Neuronal stem cell (in vitro differentiated cells): ENCODE data around the gene RASA3.

Experiments
- DNase-seq: peaks from one replicate; pipeline ENCODE4 v3.0.0-alpha.2; 2013; ENCODE audit warnings: low spot score
- H2AFZ ChIP-seq: one replicate; pipeline ENCODE4 v1.6.1; 2013; ENCODE audit warnings: mild to moderate bottlenecking, low read length, inconsistent platforms
- H2AK5ac ChIP-seq: 2 replicates; pipeline ENCODE4 v1.6.1; 2013; ENCODE audit warnings: low read depth, mild to moderate bottlenecking, inconsistent platforms, low read length, moderate library complexity, mixed read lengths
- H2BK120ac ChIP-seq: 2 replicates; pipeline ENCODE4 v1.6.1; 2013; ENCODE audit warnings: low read depth, mild to moderate bottlenecking, inconsistent platforms, low read length, moderate library complexity, mixed read lengths
- H2BK12ac ChIP-seq: one replicate; pipeline ENCODE4 v1.6.1; 2013; ENCODE audit warnings: low read length, inconsistent platforms
- H2BK15ac ChIP-seq: 2 replicates; pipeline ENCODE4 v1.6.1; 2013; ENCODE audit warnings: mild to moderate bottlenecking, low read length, inconsistent platforms, mixed read lengths
- H2BK5ac ChIP-seq: one replicate; pipeline ENCODE4 v1.6.1; 2013; ENCODE audit warnings: inconsistent platforms, mild to moderate bottlenecking, low read length, moderate library complexity
- H3K14ac ChIP-seq: one replicate; pipeline ENCODE4 v1.6.1; 2013; ENCODE audit warnings: low read length, inconsistent platforms
- H3K18ac ChIP-seq: 2 replicates; pipeline ENCODE4 v1.6.1; 2013; ENCODE audit warnings: low read length, inconsistent platforms
- H3K23ac ChIP-seq: 2 replicates; pipeline ENCODE4 v1.6.1; 2013; ENCODE audit warnings: low read depth, mild to moderate bottlenecking, mixed read lengths, low read length, inconsistent platforms; ENCODE audit not compliant: poor library complexity
- H3K27ac ChIP-seq: replicated peaks from 3 replicates; pipeline ENCODE4 v1.5.1; 2013; ENCODE audit warnings: low read length, inconsistent platforms
- H3K27me3 ChIP-seq, 3 experiments: 2 replicates each; pipeline ENCODE4 v1.6.1; 2013; ENCODE audit warnings: low read length in 3 of 3, mild to moderate bottlenecking in 2 of 3, inconsistent platforms in 1 of 3, low read depth in 1 of 3, mixed read lengths in 1 of 3, moderate library complexity in 1 of 3; ENCODE audit not compliant: control insufficient read depth in 3 of 3, insufficient read depth in 3 of 3
- H3K36me3 ChIP-seq, 2 donors: replicated peaks in 1 of 2; 2 replicates each; pipeline ENCODE4 v1.6.1; 2013; ENCODE audit warnings: low read length in 2 of 2; ENCODE audit not compliant: control insufficient read depth in 2 of 2, insufficient read depth in 2 of 2
- H3K4ac ChIP-seq: 2 replicates; pipeline ENCODE4 v1.6.1; 2013; ENCODE audit warnings: inconsistent platforms, mild to moderate bottlenecking, low read length, moderate library complexity
- H3K4me1 ChIP-seq, 2 donors: 1 replicate in 1 of 2; 2 replicates in 1 of 2; pipeline ENCODE4 v1.6.1; 2013; ENCODE audit warnings: low read length in 2 of 2, low read depth in 1 of 2; ENCODE audit not compliant: control insufficient read depth in 2 of 2, insufficient read depth in 1 of 2
- H3K4me2 ChIP-seq: one replicate; pipeline ENCODE4 v1.6.1; 2013; ENCODE audit warnings: mild to moderate bottlenecking, low read length, inconsistent platforms; ENCODE audit not compliant: insufficient read depth, poor library complexity, severe bottlenecking
- H3K4me3 ChIP-seq, 2 donors: 2 replicates each; pipeline ENCODE4 v1.5.1; 2013; ENCODE audit warnings: low read length in 2 of 2, mild to moderate bottlenecking in 2 of 2, inconsistent platforms in 1 of 2, moderate library complexity in 1 of 2
- H3K79me1 ChIP-seq: one replicate; pipeline ENCODE4 v1.6.1; 2013; ENCODE audit warnings: low read depth, mild to moderate bottlenecking, inconsistent platforms, low read length, moderate library complexity
- H3K9ac ChIP-seq: one replicate; pipeline ENCODE4 v1.6.1; 2013; ENCODE audit warnings: mild to moderate bottlenecking, low read depth, low read length, inconsistent platforms; ENCODE audit not compliant: poor library complexity
- H3K9me3 ChIP-seq, 2 donors: replicated peaks in 1 of 2; 2 replicates each; pipeline versions ENCODE3 to v1.6.1; 2013; ENCODE audit warnings: low read length in 2 of 2, mild to moderate bottlenecking in 2 of 2, inconsistent platforms in 1 of 2, low read depth in 1 of 2, mixed read lengths in 1 of 2, moderate library complexity in 1 of 2; ENCODE audit not compliant: control insufficient read depth in 2 of 2, insufficient read depth in 1 of 2
- H4K8ac ChIP-seq: one replicate; pipeline ENCODE4 v1.6.1; 2013; ENCODE audit warnings: low read depth, mild to moderate bottlenecking, inconsistent platforms, low read length, moderate library complexity
- H4K91ac ChIP-seq: one replicate; pipeline ENCODE4 v1.6.1; 2013; ENCODE audit warnings: low read length, low read depth, mild to moderate bottlenecking, inconsistent platforms; ENCODE audit not compliant: poor library complexity
- WGBS, 2 donors: extraction: QIAGEN DNeasy Blood & Tissue Kit; methylation state at CpG; one replicate each; pipeline ENCODE4 v1.1.7; 2013; ENCODE audit warnings: missing lambda C conversion rate in 2 of 2, mixed read lengths in 1 of 2; ENCODE audit not compliant: insufficient read length in 2 of 2, insufficient replicate concordance in 1 of 2; ENCODE audit errors: extremely low coverage in 2 of 2; 5-methylcytosine and 5-hydroxymethylcytosine counted together

The RASA3 gene

GRCh38 chr13:114034481-114034891, 97.9 kb downstream of the RASA3 start:
- H2BK120ac ChIP-seq: no peak overlapping the region
- H3K27me3 ChIP-seq: no peaks in the 10 kb centered on the region
- no peak overlapping the region for H3K14ac ChIP-seq
- H4K91ac ChIP-seq: no peak overlapping the region
- no CpG with 5 or more reads among the region's 9 CpGs for WGBS, 2 donors
- H3K4me1 ChIP-seq: peaks cover 33 to 34% of the 10 kb centered on the region in 2 donors
- H3K4me2 ChIP-seq: no peak overlapping the region
- no peak overlapping the region for H4K8ac ChIP-seq
- H3K9ac ChIP-seq: peak overlapping the region; percentile 16
- H3K4ac ChIP-seq: no peak overlapping the region
- H2AK5ac ChIP-seq: peak overlapping the region; percentile 95
- H3K79me1 ChIP-seq: peaks cover 8% of the 10 kb centered on the region
- H3K36me3 ChIP-seq: peaks cover 6 to 23% of the 10 kb centered on the region in 2 donors
- no peak overlapping the region for H2AFZ ChIP-seq
- peak overlapping the region; percentile 47 for H3K23ac ChIP-seq
- H3K27ac ChIP-seq: peak overlapping the region; percentile 47
- no peak overlapping the region for H2BK5ac ChIP-seq
- H2BK15ac ChIP-seq: peak overlapping the region; percentile 72
- peak overlapping the region; percentile 20 for H3K18ac ChIP-seq
- H3K4me3 ChIP-seq: no peak overlapping the region
- H3K9me3 ChIP-seq: peaks cover 0 to 13% of the 10 kb centered on the region in 2 donors
- no peak for DNase-seq
- no peak overlapping the region for H2BK12ac ChIP-seq

GRCh38 chr13:114033541-114034315, 98.7 kb downstream of the RASA3 start:
- Histone ChIP-seq H2BK5ac (peak overlapping the region; percentile 35), H3K79me1 (peaks cover 7% of the 10 kb centered on the region), H3K4ac (peak overlapping the region; percentile 26), H4K91ac (no peak overlapping the region), H3K4me3 (no peak overlapping the region), H3K23ac (peak overlapping the region; percentile 89), H2AK5ac (peak overlapping the region; percentile 95), H3K4me2 (no peak overlapping the region), H2BK15ac (peak overlapping the region; percentile 87), H4K8ac (no peak overlapping the region), H3K18ac (peak overlapping the region; percentile 20), H3K9ac (no peak overlapping the region), H3K27ac (peak overlapping the region; percentile 47), H2BK12ac (peak overlapping the region; percentile 58), H2AFZ (no peak overlapping the region), H3K4me1 (peaks cover 33 to 34% of the 10 kb centered on the region in 2 donors), H3K9me3 (peaks cover 0 to 9% of the 10 kb centered on the region in 2 donors), H2BK120ac (no peak overlapping the region), H3K36me3 (peaks cover 6 to 24% of the 10 kb centered on the region in 2 donors), H3K14ac (no peak overlapping the region), H3K27me3 (no peaks in the 10 kb centered on the region)
- WGBS, 2 donors: no CpG with 5 or more reads among the region's 32 CpGs
- DNase-seq: no peak

GRCh38 chr13:114032126-114032799, 100.2 kb downstream of the RASA3 start:
- H3K4me1 ChIP-seq: peaks cover 33 to 37% of the 10 kb centered on the region in 2 donors
- peaks cover 0 to 9% of the 10 kb centered on the region in 2 donors for H3K9me3 ChIP-seq
- H2BK12ac ChIP-seq: peak overlapping the region; percentile 63
- H2BK15ac ChIP-seq: peak overlapping the region; percentile 55
- peak overlapping the region; percentile 72 for H3K9ac ChIP-seq
- peaks cover 7% of the 10 kb centered on the region for H3K79me1 ChIP-seq
- H3K4ac ChIP-seq: peak overlapping the region; percentile 93
- no peak overlapping the region for H2AFZ ChIP-seq
- peak overlapping the region; percentile 92 for H4K91ac ChIP-seq
- no CpG with 5 or more reads among the region's 26 CpGs for WGBS, 2 donors
- peak overlapping the region; percentile 43 for H4K8ac ChIP-seq
- H3K27me3 ChIP-seq: peaks cover 0 to 2% (median 0%) of the 10 kb centered on the region in 3 experiments
- H3K4me3 ChIP-seq: no peak overlapping the region
- H3K18ac ChIP-seq: peak overlapping the region; percentile 98
- no peak overlapping the region for H2BK5ac ChIP-seq
- H3K23ac ChIP-seq: no peak overlapping the region
- no peak overlapping the region for H3K27ac ChIP-seq
- H3K14ac ChIP-seq: peak overlapping the region; percentile 82
- no peak for DNase-seq
- H2AK5ac ChIP-seq: peak overlapping the region; percentile 90
- H3K36me3 ChIP-seq: peaks cover 6 to 33% of the 10 kb centered on the region in 2 donors
- H2BK120ac ChIP-seq: no peak overlapping the region
- H3K4me2 ChIP-seq: no peak overlapping the region

- peaks cover 6 to 34% of the 10 kb centered on the region in 2 donors for H3K36me3 ChIP-seq
These were observed 100.8 kb downstream of the RASA3 start for GRCh38 chr13:114031631-114032030.

More at GRCh38 chr13:114031631-114032030, 100.8 kb downstream of the RASA3 start:
- H3K14ac ChIP-seq: peak overlapping the region; percentile 40
- no CpG with 5 or more reads among the region's 14 CpGs for WGBS, 2 donors
- no peak for DNase-seq
- H3K27me3 ChIP-seq: peaks cover 0 to 2% (median 0%) of the 10 kb centered on the region in 3 experiments
- H2BK15ac ChIP-seq: no peak overlapping the region
- H3K23ac ChIP-seq: peak overlapping the region; percentile 81
- H3K18ac ChIP-seq: peak overlapping the region; percentile 93
- H3K9ac ChIP-seq: peak overlapping the region; percentile 64
- peak overlapping the region; percentile 13 for H3K27ac ChIP-seq
- peaks cover 0 to 9% of the 10 kb centered on the region in 2 donors for H3K9me3 ChIP-seq
- peak overlapping the region; percentile 88 for H2AK5ac ChIP-seq
- peaks cover 7% of the 10 kb centered on the region for H3K79me1 ChIP-seq
- peak overlapping the region; percentile 95 for H2BK12ac ChIP-seq
- H2AFZ ChIP-seq: no peak overlapping the region
- no peak overlapping the region for H3K4ac ChIP-seq
- no peak overlapping the region for H4K8ac ChIP-seq
- H2BK120ac ChIP-seq: no peak overlapping the region
- peak overlapping the region; percentile 17 for H4K91ac ChIP-seq
- H3K4me3 ChIP-seq: peak overlapping the region in 1 of 2 donors; percentile 55
- H3K4me1 ChIP-seq: peaks cover 30 to 38% of the 10 kb centered on the region in 2 donors
- H2BK5ac ChIP-seq: no peak overlapping the region
- no peak overlapping the region for H3K4me2 ChIP-seq
